K562 (cell line): ENCODE data around the gene FARP1. TPM values are rescaled to one million over a fixed set of nuclear protein-coding genes. Genes with fewer than 3 reads are reported as not detected.

Source experiments
- CEBPG ChIP-seq, 3 experiments: fragments of 200-800 bp in 1 of 3; sonication (Bioruptor generic) in 1 of 3; sonication (generic) in 1 of 3; formaldehyde crosslinking in 1 of 3; IDR thresholded peaks in 2 of 3; conservative IDR thresholded peaks in 1 of 3; 2 replicates each; pipeline versions ENCODE4 v1.6.1 to v1.8.0; 2016 to 2022; ENCODE audit warnings: missing compliant biosample characterization in 2 of 3, missing genetic modification characterization in 2 of 3, mild to moderate bottlenecking in 1 of 3, missing genetic modification reagents in 1 of 3
- RAD51 ChIP-seq: fragments of 450-650 bp; IDR thresholded peaks from 2 replicates; pipeline ENCODE4 v1.7.1; 2016; ENCODE audit warnings: low read depth, mild to moderate bottlenecking, borderline replicate concordance
- RBM34 ChIP-seq: fragments of 200-400 bp; formaldehyde crosslinking; IDR thresholded peaks from 2 replicates; pipeline ENCODE4 v1.6.1; 2018; ENCODE audit warnings: low read length, borderline replicate concordance; ENCODE audit not compliant: insufficient read depth
- TCF15 ChIP-seq: fragments of 250-450 bp; sonication (Bioruptor Pico); IDR thresholded peaks from 2 replicates; pipeline ENCODE4 v1.8.0; 2022; ENCODE audit warnings: moderate library complexity, mild to moderate bottlenecking, inconsistent platforms
- ZFP36 ChIP-seq: fragments of 150-350 bp; IDR thresholded peaks from 2 replicates; pipeline ENCODE4 v1.6.1; 2018; ENCODE audit warnings: low read length, low read depth; ENCODE audit not compliant: partially characterized antibody
- polyA plus RNA-seq, 8 experiments: library from polyadenylated mRNA; depleted of rRNA in 4 of 8; stranded (reverse) in 5 of 8; unstranded in 3 of 8; fragments of >200 nt; fragmentation: Nextera tagmentation in 2 of 8; fragmentation: Illumina TruSeq in 1 of 8; extraction: Ambion mirVana in 2 of 8; extraction: Trizol in 1 of 8; gene quantifications; 2 replicates each; pipeline versions ENCODE4 v1.2.1 to v1.2.3, GENCODE V29; 2011 to 2014; ENCODE audit warnings: inconsistent platforms in 1 of 8, missing spikeins in 1 of 8
- total RNA-seq, 7 experiments: library from RNA; depleted of rRNA in 6 of 7; stranded (reverse); fragments of >200 nt in 6 of 7; fragmentation: Illumina TruSeq in 2 of 7; extraction: Trizol in 2 of 7; gene quantifications; 2 replicates each; pipeline versions ENCODE4 v1.2.1 to v1.2.3, GENCODE V29; 2011 to 2021; ENCODE audit warnings: low replicate concordance in 1 of 7
- TF ChIP-seq, protein P1 (sequence below): sonication (generic); formaldehyde crosslinking; IDR thresholded peaks from 2 replicates; pipeline ENCODE4 v1.8.1; 2023; ENCODE audit warnings: missing genetic modification reagents, mild to moderate bottlenecking, borderline replicate concordance

FARP1 gene
- total and polyA plus RNA-seq, 9 of the 15 experiments (the other 6 are each of a cell fraction or from before 2014, with no cell fraction given): 0.03 to 0.29 (median 0.05) TPM; not detected in 3

- TF ChIP-seq, protein P1, sequence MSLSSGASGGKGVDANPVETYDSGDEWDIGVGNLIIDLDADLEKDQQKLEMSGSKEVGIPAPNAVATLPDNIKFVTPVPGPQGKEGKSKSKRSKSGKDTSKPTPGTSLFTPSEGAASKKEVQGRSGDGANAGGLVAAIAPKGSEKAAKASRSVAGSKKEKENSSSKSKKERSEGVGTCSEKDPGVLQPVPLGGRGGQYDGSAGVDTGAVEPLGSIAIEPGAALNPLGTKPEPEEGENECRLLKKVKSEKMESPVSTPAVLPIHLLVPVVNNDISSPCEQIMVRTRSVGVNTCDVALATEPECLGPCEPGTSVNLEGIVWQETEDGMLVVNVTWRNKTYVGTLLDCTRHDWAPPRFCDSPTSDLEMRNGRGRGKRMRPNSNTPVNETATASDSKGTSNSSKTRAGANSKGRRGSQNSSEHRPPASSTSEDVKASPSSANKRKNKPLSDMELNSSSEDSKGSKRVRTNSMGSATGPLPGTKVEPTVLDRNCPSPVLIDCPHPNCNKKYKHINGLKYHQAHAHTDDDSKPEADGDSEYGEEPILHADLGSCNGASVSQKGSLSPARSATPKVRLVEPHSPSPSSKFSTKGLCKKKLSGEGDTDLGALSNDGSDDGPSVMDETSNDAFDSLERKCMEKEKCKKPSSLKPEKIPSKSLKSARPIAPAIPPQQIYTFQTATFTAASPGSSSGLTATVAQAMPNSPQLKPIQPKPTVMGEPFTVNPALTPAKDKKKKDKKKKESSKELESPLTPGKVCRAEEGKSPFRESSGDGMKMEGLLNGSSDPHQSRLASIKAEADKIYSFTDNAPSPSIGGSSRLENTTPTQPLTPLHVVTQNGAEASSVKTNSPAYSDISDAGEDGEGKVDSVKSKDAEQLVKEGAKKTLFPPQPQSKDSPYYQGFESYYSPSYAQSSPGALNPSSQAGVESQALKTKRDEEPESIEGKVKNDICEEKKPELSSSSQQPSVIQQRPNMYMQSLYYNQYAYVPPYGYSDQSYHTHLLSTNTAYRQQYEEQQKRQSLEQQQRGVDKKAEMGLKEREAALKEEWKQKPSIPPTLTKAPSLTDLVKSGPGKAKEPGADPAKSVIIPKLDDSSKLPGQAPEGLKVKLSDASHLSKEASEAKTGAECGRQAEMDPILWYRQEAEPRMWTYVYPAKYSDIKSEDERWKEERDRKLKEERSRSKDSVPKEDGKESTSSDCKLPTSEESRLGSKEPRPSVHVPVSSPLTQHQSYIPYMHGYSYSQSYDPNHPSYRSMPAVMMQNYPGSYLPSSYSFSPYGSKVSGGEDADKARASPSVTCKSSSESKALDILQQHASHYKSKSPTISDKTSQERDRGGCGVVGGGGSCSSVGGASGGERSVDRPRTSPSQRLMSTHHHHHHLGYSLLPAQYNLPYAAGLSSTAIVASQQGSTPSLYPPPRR (CRISPR knock-in tag): no peak
- TF ChIP-seq CEBPG (CRISPR knock-in tag; IDR thresholded peaks at IDR 0.05) (no peak), CEBPG (tag; conservative IDR thresholded peaks at IDR 0.05 in 1 of 2, IDR thresholded peaks at IDR 0.05 in 1 of 2) (no peak), RAD51 (no peak), ZFP36 (no peak), TCF15 (CRISPR knock-in tag) (no peak), RBM34 (no peak)
Observed at GRCh38 chr13:98489446-98490194, 346.7 kb downstream of the FARP1 start (continued).
